NCI-H1048 (cell line): ENCODE results near the gene ZNF808.
A peak's percentile ranks its signal among the peaks of the same experiment; 100 is the strongest.
"Not testable (repeated sequence)": the region's sequence is repeated elsewhere in the genome, so short reads cannot be mapped to it uniquely, and the experiment has no call there.

Experiments used
- DNase-seq: peaks from one replicate; lab custom pipeline; 2025; lab: John Stamatoyannopoulos, UW

Gene ZNF808

DNA sequence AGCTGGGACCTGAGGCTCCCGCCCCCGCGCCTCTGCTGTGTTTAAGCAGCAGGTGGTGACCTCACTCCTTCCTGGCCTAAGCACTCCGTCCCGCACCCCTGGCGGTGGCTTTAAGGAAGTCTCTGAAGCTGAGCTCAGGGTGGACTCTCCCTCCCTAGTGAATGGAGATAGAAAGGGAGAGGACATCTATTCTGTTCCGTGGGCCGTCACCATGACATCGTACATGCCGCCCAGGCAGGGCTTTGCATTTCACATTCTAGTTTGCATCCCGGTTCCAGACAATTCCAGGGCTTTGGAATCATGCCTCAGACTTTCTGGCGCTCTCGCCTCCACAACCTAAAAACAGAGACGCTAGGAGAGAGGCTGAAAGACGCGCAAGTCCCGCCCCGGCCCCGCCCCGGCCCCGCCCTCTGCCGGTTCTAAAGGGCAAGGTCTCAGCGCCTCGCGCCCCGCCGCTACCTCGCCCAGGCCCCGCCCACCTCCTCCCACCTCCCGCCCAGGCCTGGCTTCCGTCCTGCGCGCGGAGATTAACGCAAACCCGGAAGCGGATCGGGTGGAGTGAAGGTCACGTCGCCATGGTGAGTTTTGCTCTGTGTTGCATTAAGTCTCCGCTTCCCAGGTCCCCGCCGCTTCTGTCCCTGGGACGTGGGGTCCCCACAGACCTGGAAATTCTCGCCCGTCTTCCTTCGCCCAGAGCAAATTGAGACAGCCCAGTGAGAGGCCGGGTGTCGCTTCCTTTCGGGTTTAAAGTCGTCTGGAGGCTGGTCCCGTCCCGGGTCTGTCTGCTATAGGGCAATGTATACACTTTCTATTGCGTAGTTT, at the start of gene ZNF808:
ZNF808 (plus strand) TSS at position 535 of the 822 bp plus-strand sequence. CDS start 15,617 bp downstream, outside the sequence.
- DNase-seq: peak; percentile 80

DNA sequence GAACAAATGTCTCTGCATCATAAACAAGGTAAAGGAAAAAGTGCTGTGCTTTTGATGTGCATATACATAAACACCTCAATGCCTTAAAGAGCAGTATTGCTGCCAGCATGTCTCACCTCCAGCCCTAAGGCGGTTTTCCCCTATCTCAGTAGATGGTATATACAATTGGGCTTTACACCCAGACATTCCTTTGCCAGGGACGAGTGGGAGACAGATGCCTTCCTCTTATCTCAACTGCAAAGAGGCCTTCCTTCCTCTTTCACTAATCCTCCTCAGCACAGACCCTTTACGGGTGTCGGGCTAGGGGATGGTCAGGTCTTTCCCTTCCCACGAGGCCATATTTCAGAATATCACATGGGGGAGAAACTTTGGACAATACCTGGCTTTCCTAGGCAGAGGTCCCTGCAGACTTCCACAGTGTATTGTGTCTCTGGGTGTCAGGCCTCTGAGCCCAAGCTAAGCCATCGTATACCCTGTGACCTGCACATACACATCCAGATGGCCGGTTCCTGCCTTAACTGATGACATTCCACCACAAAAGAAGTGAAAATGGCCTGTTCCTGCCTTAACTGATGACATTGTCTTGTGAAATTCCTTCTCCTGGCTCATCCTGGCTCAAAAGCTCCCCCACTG, 43.2 kb upstream of the ZNF808 start:
- not testable (repeated sequence) for DNase-seq

DNA sequence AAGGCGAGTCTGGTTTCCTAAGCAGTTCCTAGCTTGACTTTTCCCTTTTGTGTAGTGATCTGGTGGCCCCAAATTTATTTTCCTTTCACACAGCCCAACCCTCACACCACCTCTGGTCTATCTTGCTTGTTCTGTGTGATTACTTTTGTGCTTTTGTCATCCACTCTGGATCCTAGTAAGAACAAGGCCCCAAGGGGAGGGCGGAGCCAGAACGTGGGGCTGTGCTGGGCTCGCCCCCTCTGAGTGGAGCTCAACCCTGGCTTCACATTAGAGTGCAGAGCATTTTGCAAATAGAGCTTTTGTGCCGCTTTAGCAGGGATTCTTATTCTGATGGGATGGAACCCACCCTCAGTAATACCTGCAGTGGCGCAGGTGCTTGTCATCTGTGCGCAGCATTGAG, 42.4 kb upstream of the ZNF808 start:
- DNase-seq: not testable (repeated sequence)

DNA sequence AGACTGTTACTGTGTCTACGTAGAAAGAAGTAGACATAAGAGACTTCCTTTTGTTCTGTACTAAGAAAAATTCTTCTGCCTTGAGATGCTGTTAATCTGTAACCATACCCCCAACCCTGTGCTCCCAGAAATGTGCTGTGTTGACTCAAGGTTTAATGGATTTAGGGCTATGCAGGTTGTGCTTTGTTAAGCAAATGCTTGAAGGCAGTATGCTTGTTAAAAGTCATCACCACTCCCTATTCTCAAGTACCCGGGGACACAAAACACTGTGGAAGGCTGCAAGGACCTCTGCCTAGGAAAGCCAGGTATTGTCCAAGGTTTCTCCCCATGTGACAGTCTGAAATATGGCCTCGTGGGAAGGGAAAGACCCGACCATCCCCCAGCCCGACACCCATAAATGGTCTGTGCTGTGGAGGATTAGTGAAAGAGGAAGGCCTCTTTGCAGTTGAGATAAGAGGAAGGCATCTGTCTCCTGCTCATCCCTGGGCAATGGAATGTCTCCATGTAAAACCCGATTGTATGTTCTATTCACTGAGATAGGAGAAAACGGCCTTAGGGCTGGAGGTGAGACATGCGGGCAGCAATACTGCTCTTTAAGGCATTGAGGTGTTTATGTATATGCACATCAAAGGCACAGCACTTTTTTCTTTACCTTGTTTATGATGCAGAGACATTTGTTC, 41.8 kb upstream of the ZNF808 start:
- not testable (repeated sequence) for DNase-seq

DNA sequence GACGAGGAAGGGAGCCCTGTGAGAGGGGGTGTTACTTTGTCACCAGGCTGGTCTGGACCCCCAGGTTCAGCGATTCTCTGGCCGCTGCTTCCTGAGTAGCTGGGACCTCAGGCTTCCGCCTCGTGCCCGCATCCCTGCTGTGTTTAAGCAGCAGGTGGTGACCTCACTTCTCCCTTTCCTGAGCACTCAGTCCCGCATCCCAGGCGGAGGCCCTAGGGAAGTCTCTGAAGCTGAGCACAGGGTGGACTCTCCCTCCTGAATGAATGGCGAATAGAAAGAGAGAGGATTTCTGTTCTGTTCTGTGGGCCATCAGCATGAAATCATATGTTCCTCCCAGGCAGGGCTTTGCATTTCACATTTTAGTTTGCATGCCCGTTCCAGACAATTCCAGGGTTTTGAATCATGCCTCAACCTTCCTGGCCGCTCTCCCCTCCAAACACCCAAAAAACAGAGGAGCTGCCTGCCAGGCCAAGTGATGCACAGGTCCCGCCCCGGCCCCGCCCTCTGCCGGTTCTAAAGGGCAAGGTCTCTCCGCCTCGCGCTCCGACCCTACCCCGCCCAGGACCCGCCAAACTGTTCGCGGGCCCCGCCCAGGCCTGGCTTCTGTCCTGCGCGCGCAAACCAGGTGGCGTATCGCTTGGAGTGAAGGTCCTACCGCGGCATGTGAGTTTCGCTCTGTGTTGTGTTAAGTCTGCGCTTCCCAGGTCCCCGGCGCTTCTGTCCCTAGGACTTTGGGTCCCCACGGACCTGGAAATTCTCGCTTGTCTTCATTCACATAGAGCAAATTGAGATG, 35.1 kb upstream of the ZNF808 start:
- peak; percentile 12 for DNase-seq

DNA sequence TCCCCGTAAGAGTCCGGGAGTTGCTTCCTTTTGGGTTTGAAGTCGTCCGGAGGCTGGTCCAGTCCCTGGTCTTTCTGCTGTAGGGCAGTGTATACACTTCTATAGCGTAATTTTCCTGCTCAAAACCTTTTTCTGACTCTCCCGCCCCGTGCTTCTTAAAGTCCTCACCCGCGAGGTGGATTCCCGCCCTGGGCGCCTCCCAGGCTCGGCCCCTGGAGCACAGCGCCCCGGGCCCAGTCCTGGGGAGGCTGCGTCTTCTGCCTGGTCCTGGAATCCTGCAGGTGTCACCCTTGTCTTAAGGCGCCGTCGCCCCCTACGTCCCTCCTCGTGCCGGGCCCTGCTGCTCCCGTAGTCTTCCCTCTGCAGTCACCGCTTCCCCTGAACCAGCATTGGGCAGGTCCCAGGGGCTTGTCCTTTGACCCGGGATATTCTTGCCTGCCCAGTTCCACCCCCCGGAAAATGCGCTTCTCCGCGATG, 34.4 kb upstream of the ZNF808 start:
- no peak for DNase-seq

DNA sequence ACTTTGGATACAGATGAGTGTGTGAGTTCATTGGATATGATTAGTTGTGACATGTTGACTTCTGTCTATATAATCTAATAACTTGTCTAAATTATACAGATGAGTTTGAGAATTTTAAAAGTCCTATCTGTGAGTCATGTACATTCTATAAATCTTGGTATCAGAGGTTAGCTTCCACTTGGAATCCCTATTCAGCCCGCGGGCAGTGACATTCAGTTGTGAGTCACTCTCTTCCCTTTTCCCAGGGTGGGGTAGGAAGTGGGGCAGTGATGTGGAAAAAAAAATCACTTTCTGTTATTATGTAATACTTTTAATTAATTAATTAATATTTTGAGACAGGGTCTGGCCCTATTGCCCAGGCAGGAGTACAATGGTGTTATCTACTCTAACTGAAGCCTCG, 33.0 kb upstream of the ZNF808 start:
- DNase-seq: no peak

DNA sequence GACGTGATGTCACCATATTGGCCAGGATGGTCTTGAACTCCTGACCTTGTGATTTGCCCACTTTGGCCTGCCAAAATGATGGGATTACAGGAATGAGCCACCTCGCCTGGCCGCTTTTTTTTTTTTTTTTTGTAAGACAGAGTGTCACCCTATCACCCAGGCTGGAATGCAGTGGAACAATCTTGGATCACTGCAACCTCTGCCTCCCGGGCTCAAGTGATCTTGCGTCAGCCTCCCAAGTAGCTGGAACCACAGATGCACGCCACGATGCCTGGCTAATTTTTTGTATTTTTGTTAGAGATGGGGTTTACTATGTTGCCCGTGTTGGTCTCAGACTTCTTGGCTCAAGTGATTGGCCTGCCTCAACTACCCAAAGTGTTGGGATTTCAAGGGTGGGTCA, 28.9 kb upstream of the ZNF808 start:
- no peak for DNase-seq

DNA sequence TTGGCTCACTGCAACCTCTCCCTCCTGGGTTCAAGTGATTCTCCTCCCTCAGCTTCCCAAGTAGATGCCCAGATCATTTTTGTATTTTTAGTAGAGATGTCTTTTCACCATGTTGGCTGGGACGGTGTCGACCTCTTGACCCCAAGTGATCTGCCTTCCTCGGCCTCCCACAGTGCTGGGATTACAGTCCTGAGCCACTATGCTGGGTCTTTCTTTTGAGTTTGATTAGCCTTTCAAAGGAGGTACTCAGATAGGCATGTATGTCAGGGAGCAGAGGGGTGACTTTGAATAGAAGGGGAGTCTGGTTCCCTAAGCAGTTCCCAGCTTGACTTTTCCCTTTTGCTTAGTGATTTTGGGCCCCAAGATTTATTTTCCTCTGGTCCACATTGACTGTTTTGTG, 27.0 kb upstream of the ZNF808 start:
- not testable (repeated sequence) for DNase-seq

DNA sequence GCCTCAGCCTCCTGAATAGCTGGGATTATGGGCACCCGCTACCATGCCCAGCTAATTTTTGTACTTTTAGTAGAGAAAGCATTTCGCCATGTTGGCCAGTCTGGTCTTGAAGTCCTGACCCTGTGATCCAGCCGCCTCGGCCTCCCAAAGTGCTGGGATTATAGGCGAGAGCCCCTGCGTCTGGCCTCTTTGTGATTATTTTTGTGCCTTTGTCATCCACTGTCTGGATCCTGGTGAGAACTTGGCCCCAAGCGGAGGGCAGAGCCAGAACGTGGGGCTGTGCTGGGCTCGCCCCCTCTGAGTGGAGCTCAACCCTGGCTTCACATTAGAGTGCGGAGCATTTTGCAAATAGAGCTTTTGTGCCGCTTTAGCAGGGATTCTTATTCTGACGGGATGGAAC, 26.5 kb upstream of the ZNF808 start:
- not testable (repeated sequence) for DNase-seq

DNA sequence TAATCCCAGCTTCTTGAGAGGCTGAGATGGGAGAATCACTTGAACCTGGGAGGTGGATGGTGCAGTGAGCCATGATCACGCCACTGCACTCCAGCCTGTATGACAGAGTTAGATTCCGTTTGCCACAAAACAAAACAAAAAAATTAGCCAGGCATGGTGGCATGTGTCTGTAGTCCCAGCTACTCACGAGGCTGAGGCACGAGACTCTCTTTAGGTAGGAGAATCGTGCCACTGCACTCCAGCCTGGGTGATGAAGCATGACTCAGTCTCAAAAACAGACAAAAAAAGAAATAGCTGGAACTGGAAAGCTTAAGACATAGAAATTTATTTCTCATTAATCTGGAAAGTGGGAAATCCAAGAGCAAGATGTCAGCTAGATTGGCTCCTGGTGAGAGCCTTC, 20.2 kb upstream of the ZNF808 start:
- no peak for DNase-seq

DNA sequence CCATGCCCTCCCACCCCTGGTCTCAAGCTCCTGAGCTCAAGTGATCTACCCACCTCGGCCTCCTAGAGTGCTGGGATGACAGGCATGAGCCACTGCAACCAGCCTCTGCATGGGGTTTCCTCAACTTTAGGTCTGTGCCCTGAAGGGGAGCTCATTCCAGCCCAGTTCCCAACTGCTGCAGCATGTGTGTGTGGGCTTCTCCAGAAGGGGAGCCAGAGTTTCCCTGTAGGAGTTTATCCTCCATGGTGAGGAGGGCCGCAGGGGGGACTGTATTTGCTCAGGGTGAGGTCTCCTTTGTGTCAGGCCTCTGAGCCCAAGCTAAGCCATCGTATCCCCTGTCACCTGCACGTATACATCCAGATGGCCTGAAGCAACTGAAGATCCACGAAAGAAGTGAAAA, 11.3 kb upstream of the ZNF808 start:
- no peak for DNase-seq

DNA sequence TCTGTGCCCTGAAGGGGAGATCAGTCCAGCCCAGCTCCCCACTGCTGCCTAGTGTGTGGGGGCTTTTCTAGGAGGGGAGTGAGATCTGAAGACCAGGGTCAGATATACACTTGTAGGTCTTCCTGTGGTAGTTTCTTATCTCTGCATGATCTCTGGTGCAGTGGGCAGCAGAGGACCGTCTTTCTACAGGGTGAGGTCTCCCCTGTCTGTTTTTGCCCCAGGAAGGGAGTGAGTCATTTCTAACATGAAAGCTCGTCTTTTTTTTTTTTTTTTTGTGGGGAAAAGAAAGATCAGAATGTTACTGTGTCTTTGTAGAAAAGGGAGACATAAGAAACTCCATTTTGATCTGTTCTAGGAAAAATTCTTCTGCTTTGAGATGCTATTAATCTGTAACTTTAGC, 8.8 kb upstream of the ZNF808 start:
- no peak for DNase-seq

DNA sequence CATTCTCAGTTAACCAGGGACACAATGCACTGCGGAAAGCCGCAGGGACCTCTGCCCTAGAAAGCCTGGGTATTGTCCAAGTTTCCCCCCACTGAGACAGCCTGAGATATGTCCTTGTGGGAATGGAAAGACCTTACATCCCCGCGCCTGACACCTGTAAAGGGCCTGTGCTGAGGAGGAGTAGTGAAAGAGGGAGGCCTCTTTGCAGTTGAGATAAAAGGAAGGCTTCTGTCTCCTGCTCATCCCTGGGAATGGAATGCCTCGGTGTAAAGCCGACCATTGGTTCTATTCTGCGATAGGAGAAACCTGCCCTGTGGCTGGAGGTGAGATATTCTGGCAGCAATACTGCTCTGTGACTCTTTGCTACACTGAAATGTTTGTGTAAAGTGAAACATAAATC, 8.3 kb upstream of the ZNF808 start:
- not testable (repeated sequence) for DNase-seq

DNA sequence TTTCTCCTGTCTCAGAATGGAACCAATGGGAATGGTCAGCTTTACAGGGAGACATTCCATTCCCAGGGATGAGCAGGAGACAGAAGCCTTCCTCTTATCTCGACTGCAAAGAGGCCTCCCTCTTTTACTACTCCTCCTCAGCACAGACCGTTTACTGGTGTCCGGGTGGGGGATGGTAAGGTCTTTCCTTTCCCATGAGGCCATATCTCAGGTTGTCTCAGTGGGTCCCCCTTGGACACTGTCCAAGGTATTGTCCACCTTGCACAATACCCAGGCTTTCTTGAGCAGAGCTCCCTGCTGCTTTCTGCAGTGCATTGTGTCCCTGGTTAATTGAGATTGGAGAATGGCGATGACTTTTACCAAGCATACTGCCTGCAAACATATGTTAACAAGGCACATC, 7.5 kb upstream of the ZNF808 start:
- DNase-seq: no peak

DNA sequence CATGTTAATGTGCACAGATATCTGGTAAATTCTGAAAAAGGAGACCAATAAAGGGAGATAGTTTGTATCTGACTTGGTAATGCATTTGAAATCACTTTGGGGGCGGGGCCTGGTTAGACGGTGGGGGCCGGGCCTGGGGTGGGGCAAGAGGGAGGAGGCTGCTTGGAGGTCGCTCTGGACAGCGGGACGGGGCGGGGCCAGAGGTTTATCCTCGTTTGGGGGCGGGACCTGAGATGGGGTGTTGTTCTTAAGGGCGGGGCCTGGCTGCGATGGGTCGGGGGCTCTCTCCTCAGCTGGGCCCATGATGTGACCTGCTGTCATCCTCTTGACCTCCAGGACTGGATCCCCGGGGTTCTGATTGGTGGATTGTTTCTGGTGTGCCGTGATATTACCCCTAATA, 4.9 kb upstream of the ZNF808 start:
- DNase-seq: no peak

DNA sequence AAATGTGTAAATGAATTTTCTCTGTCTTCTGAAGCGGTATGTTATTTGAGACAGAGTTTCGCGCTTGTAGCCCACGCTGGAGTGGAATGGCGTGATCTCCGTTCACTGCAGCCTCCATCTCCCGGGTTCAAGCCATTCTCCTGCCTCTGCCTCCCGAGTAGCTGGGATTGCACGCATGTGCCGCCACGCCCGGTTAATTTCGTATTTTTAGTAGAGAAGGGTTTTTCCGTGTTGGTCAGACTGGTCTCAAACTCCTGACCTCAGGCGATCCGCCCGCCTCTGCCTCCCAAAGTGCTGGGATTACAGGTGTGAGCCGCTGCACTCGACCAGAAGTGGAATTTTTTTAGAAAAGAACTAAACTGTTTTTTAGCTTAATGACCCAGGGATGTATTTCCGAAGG, 3.4 kb upstream of the ZNF808 start:
- DNase-seq: no peak

DNA sequence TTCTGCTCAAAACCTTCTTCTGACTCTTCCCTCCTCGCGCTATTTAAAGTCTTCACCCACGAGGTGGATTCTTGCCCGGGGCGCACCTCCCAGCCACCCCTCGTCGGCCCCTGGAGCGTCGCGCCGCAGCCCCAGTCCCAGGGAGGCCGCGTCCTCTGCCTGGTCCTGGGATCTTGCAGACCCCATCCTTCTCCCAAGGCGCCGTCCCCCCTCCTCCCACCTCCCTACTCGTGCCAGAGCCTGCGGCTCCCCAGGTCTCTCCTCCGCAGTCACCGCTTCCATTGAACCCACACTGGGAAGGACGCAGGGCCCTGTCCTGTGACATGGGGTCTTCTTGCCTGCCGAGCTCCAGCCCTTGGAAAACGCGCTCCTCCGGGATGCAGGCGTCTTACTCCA, 486 bp downstream of the ZNF808 start:
- no peak for DNase-seq

DNA sequence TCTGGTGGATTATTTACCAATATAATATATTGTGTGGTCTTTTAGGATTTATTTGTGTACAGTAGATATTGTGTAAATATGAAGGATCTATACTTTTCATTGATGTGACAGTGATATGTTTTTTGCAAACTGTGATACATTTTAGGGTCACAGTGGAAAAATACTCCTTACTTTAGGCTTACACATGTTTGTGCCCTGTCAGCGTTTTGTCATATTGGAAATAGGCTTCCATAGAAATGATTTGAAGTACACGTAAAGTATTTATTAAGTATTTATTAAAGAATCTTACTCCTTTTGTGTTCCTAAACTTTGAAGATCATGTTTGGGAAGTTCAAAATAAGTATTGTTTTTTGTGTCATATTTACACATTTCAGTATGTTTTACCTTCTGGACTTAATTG, 5.0 kb downstream of the ZNF808 start:
- DNase-seq: no peak

DNA sequence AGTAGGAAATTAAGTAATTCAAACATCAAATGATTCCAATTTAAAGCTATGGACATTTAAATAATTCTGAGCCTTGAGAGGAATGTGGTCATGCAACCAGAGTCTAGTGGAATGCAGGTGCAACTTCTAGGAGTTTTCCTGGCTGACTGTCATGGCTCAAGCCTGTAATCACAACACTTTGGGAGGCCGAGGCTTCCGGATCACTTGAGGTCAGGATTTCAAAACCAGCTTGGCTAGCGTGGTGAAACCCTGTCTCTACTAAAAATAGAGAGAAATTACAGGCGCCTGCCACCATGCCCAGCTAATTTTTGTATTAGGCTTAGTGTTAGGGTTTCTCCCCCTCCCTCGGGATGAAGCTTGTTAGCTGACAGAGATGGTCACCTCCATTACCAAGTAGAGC, 6.4 kb downstream of the ZNF808 start:
- DNase-seq: no peak

DNA sequence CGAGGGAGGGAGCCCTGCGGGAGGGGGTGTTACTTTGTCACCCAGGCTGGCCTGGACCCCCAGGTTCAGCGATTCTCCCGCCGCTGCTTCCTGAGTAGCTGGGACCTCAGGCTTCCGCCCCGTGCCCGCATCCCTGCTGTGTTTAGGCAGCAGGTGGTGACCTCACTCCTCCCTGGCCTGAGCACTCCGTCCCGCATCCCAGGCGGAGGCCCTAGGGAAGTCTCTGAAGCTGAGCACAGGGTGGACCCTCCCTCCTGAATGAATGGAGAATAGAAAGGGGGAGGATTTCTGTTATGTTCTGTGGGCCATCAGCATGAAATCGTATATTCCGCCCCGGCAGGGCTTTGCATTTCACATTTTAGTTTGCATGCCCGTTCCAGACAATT, 7.9 kb downstream of the ZNF808 start:
- not testable (repeated sequence) for DNase-seq

DNA sequence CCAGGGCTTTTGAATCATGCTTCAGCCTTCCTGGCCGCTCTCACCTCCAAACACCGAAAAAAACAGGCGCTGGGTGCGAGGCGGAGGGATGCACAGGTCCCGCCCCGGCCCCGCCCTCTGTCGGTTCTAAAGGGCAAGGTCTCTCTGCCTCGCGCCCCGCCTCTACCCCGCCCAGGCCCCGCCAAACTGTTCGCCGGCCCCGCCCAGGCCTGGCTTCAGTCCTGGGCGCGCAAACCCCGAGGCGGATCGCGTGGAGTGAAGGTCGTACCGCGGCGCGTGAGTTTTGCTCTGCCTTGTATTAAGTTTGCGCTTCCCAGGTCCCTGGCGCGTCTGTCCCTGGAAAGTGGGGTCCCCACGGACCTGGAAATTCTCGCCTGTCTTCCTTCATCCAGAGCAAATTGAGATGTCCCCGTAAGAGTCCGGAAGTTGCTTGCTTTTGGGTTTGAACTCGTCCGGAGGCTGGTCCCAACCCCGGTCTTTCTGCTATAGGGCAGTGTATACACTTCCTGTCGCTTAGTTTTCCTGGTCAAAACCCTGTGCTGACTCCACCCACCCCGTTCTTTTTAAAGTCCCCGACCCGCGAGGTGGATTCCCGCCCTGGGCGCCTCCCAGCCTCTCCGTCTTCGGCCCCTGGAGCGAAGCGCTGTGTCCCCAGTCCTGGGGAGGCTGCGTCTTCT, 8.4 kb downstream of the ZNF808 start:
- no peak for DNase-seq
